IMR-90 (cell line): Measurements from ENCODE around the gene MSH2.
"Not testable (repeated sequence)": the region's sequence is repeated elsewhere in the genome, so short reads cannot be mapped to it uniquely, and the experiment has no call there.

Source experiments
- CEBPB ChIP-seq: IDR thresholded peaks from 2 replicates; pipeline ENCODE4 v1.6.1; 2012; ENCODE audit warnings: low read depth, low read length, improper control_type of control experiment
- ELK1 ChIP-seq: fragments of 150-350 bp; IDR thresholded peaks from 2 replicates; pipeline ENCODE4 v1.6.1; 2016; ENCODE audit warnings: low read depth, mild to moderate bottlenecking, low read length, moderate library complexity, borderline replicate concordance
- FOS ChIP-seq: fragments of 150-350 bp; IDR thresholded peaks from 2 replicates; pipeline ENCODE4 v1.6.1; 2016; ENCODE audit warnings: low read depth, low read length
- MAFK ChIP-seq: IDR thresholded peaks from 2 replicates; pipeline ENCODE4 v1.6.1; 2012; ENCODE audit warnings: low read depth, low read length, improper control_type of control experiment
- MXI1 ChIP-seq: IDR thresholded peaks from 2 replicates; pipeline ENCODE4 v1.6.1; 2012; ENCODE audit warnings: low read depth, mild to moderate bottlenecking, low read length, moderate library complexity, borderline replicate concordance
- POLR2A ChIP-seq: IDR thresholded peaks from 2 replicates; pipeline ENCODE4 v1.6.1; 2012; ENCODE audit warnings: mild to moderate bottlenecking, low read depth, low read length
- RAD21 ChIP-seq: IDR thresholded peaks from 2 replicates; pipeline ENCODE4 v1.6.1; 2012; ENCODE audit warnings: low read length, improper control_type of control experiment
- RCOR1 ChIP-seq: IDR thresholded peaks from 2 replicates; pipeline ENCODE4 v1.6.1; 2012; ENCODE audit warnings: mild to moderate bottlenecking, low read length, improper control_type of control experiment; ENCODE audit not compliant: insufficient replicate concordance
- SMC3 ChIP-seq: fragments of 150-350 bp; IDR thresholded peaks from 2 replicates; pipeline ENCODE4 v1.6.1; 2016; ENCODE audit warnings: low read depth, mild to moderate bottlenecking, antibody characterized with exemption, low read length, moderate library complexity
- TF ChIP-seq, protein P1 (sequence below): conservative IDR thresholded peaks from 2 replicates; pipeline ENCODE4 v1.5.1; 2012; ENCODE audit warnings: mild to moderate bottlenecking, low read depth, low read length, improper control_type of control experiment

DNA sequence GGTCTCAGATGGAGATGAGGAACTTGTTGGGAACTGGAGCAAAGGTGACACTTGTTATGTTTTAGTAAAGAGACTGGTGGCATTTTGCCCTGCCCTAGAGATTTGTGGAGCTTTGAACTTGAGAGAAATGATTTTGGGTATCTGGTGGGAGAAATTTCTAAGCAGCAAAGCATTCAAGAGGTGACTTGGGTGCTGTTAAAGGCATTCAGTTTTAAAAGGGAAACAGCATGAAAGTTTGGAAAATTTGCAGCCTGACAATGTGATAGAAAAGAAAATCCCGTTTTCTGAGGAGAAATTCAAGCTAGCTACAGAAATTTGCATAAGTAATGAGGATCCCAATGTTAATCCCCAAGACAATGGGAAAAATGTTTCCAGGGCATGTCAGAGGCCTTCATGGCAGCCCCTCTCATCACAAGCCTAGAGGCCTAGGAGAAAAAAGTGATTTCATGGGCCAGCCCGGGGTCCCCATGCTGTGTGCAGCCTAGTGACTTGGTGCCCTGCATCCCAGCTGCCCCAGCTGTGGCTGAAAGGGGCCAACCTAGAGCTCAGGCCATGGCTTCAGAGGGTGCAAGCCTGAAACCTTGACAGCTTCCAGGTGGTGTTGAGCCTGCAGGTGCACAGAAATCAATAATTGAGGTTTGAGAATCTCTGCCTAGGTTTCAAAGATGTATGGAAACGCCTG is 3.8 kb downstream of the MSH2 start:
- TF ChIP-seq MAFK, RAD21, MXI1, POLR2A, ELK1, FOS, CEBPB, SMC3, RCOR1: not testable (repeated sequence)
- TF ChIP-seq, protein P1, sequence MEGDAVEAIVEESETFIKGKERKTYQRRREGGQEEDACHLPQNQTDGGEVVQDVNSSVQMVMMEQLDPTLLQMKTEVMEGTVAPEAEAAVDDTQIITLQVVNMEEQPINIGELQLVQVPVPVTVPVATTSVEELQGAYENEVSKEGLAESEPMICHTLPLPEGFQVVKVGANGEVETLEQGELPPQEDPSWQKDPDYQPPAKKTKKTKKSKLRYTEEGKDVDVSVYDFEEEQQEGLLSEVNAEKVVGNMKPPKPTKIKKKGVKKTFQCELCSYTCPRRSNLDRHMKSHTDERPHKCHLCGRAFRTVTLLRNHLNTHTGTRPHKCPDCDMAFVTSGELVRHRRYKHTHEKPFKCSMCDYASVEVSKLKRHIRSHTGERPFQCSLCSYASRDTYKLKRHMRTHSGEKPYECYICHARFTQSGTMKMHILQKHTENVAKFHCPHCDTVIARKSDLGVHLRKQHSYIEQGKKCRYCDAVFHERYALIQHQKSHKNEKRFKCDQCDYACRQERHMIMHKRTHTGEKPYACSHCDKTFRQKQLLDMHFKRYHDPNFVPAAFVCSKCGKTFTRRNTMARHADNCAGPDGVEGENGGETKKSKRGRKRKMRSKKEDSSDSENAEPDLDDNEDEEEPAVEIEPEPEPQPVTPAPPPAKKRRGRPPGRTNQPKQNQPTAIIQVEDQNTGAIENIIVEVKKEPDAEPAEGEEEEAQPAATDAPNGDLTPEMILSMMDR = not testable (repeated sequence)
